ENCODE data around the gene ARL15. TPM values are rescaled to one million over a fixed set of nuclear protein-coding genes. Genes with fewer than 3 reads are reported as not detected.

ARL15 gene
- total and polyA plus RNA-seq, 5 donors, result 14.2 to 30.3 (median 24.8) TPM

- WGBS, result 97% methylated on average over 1 of the region's 1 CpG
- Histone ChIP-seq H3K4me3 (ENCODE audit: low read length) (no peak overlapping the region), H3K9me3 (ENCODE audit: control insufficient read depth, low read length) (no peaks in the 10 kb centered on the region), H3K27ac (ENCODE audit: low read length) (no peak overlapping the region), H3K4me1 (ENCODE audit: control insufficient read depth, insufficient read depth, low read length) (no peaks in the 10 kb centered on the region), H3K27me3 (ENCODE audit: control insufficient read depth, insufficient read depth) (no peaks in the 10 kb centered on the region)
- intact Hi-C loops (cut with DNase I), result no loop called here
- no peak for DNase-seq
- no peak for ATAC-seq
These were observed 104.5 kb downstream of the ARL15 start for GRCh38 chr5:54205918-54206317.

GRCh38 chr5:54205453-54205852, 104.9 kb downstream of the ARL15 start:
- no peak overlapping the region for H3K27ac ChIP-seq (ENCODE audit: low read length)
- H3K4me3 ChIP-seq (ENCODE audit: low read length), result no peak overlapping the region
- no peaks in the 10 kb centered on the region for H3K4me1 ChIP-seq (ENCODE audit: control insufficient read depth, insufficient read depth, low read length)
- H3K9me3 ChIP-seq (ENCODE audit: control insufficient read depth, low read length), result no peaks in the 10 kb centered on the region
- intact Hi-C loops (cut with DNase I), result no loop called here
- no peak for ATAC-seq
- DNase-seq, result no peak
- no peaks in the 10 kb centered on the region for H3K27me3 ChIP-seq (ENCODE audit: control insufficient read depth, insufficient read depth)
- 80% methylated on average over 4 of the region's 4 CpGs for WGBS

GRCh38 chr5:54197018-54197417, 113.4 kb downstream of the ARL15 start:
- DNase-seq (no peak), ATAC-seq (no peak)
- no peak overlapping the region for H3K27ac ChIP-seq (ENCODE audit: low read length)
- H3K9me3 ChIP-seq (ENCODE audit: control insufficient read depth, low read length), result no peaks in the 10 kb centered on the region
- intact Hi-C loops (cut with DNase I), result no loop called here
- H3K4me1 ChIP-seq (ENCODE audit: control insufficient read depth, insufficient read depth, low read length), result peaks cover 2% of the 10 kb centered on the region
- no peaks in the 10 kb centered on the region for H3K27me3 ChIP-seq (ENCODE audit: control insufficient read depth, insufficient read depth)
- no peak overlapping the region for H3K4me3 ChIP-seq (ENCODE audit: low read length)

- H3K27ac ChIP-seq (ENCODE audit: low read length), result no peak overlapping the region
- DNase-seq (no peak), ATAC-seq (no peak)
- no peaks in the 10 kb centered on the region for H3K9me3 ChIP-seq (ENCODE audit: control insufficient read depth, low read length)
- H3K4me3 ChIP-seq (ENCODE audit: low read length), result no peak overlapping the region
- no peaks in the 10 kb centered on the region for H3K27me3 ChIP-seq (ENCODE audit: control insufficient read depth, insufficient read depth)
- intact Hi-C loops (cut with DNase I), result no loop called here
- H3K4me1 ChIP-seq (ENCODE audit: control insufficient read depth, insufficient read depth, low read length), result peaks cover 2% of the 10 kb centered on the region
These were observed 114.7 kb downstream of the ARL15 start for GRCh38 chr5:54195701-54196100.

- no peak overlapping the region for H3K27ac ChIP-seq (ENCODE audit: low read length)
- H3K9me3 ChIP-seq (ENCODE audit: control insufficient read depth, low read length), result no peaks in the 10 kb centered on the region
- no peak for DNase-seq
- WGBS, result 63% methylated on average over 2 of the region's 2 CpGs
- peaks cover 2% of the 10 kb centered on the region for H3K4me1 ChIP-seq (ENCODE audit: control insufficient read depth, insufficient read depth, low read length)
- ATAC-seq, result peak in 1 of 2 donors; percentile 48
- intact Hi-C loops (cut with DNase I), result no loop called here
- no peak overlapping the region for H3K4me3 ChIP-seq (ENCODE audit: low read length)
- no peaks in the 10 kb centered on the region for H3K27me3 ChIP-seq (ENCODE audit: control insufficient read depth, insufficient read depth)
These were observed 116.1 kb downstream of the ARL15 start for GRCh38 chr5:54194318-54194717.

- Histone ChIP-seq H3K9me3 (ENCODE audit: control insufficient read depth, low read length) (no peaks in the 10 kb centered on the region), H3K27me3 (ENCODE audit: control insufficient read depth, insufficient read depth) (no peaks in the 10 kb centered on the region), H3K27ac (ENCODE audit: low read length) (no peak overlapping the region), H3K4me1 (ENCODE audit: control insufficient read depth, insufficient read depth, low read length) (no peaks in the 10 kb centered on the region), H3K4me3 (ENCODE audit: low read length) (no peak overlapping the region)
- intact Hi-C loops (cut with DNase I), result no loop called here
- ATAC-seq (no peak), DNase-seq (no peak)
These were observed 122.7 kb downstream of the ARL15 start for GRCh38 chr5:54187694-54188093.

- peak in 2 of 3 donors; percentile 11 to 59 for DNase-seq
- Histone ChIP-seq H3K27ac (ENCODE audit: low read length) (no peak overlapping the region), H3K27me3 (ENCODE audit: control insufficient read depth, insufficient read depth) (no peaks in the 10 kb centered on the region), H3K4me1 (ENCODE audit: control insufficient read depth, insufficient read depth, low read length) (no peaks in the 10 kb centered on the region), H3K9me3 (ENCODE audit: control insufficient read depth, low read length) (no peaks in the 10 kb centered on the region), H3K4me3 (ENCODE audit: low read length) (no peak overlapping the region)
- no peak for ATAC-seq
- intact Hi-C loops (cut with DNase I), result no loop called here
- 82% methylated on average over 2 of the region's 2 CpGs for WGBS
These were observed 123.4 kb downstream of the ARL15 start for GRCh38 chr5:54186912-54187445.

GRCh38 chr5:54186108-54186507, 124.3 kb downstream of the ARL15 start:
- Histone ChIP-seq H3K4me3 (ENCODE audit: low read length) (no peak overlapping the region), H3K4me1 (ENCODE audit: control insufficient read depth, insufficient read depth, low read length) (no peaks in the 10 kb centered on the region), H3K27ac (ENCODE audit: low read length) (no peak overlapping the region), H3K27me3 (ENCODE audit: control insufficient read depth, insufficient read depth) (no peaks in the 10 kb centered on the region), H3K9me3 (ENCODE audit: control insufficient read depth, low read length) (no peaks in the 10 kb centered on the region)
- ATAC-seq, result no peak
- WGBS, result 70% methylated on average over 8 of the region's 8 CpGs
- peak in 1 of 3 donors; percentile 10 for DNase-seq
- intact Hi-C loops (cut with DNase I), result no loop called here

- H3K4me1 ChIP-seq (ENCODE audit: control insufficient read depth, insufficient read depth, low read length), result no peaks in the 10 kb centered on the region
- no peak overlapping the region for H3K4me3 ChIP-seq (ENCODE audit: low read length)
- intact Hi-C loops (cut with DNase I), result no loop called here
- DNase-seq, result no peak
- no peak overlapping the region for H3K27ac ChIP-seq (ENCODE audit: low read length)
- no peaks in the 10 kb centered on the region for H3K9me3 ChIP-seq (ENCODE audit: control insufficient read depth, low read length)
- WGBS, result 62% methylated on average over 2 of the region's 2 CpGs
- no peaks in the 10 kb centered on the region for H3K27me3 ChIP-seq (ENCODE audit: control insufficient read depth, insufficient read depth)
- ATAC-seq, result no peak
These were observed 125.6 kb downstream of the ARL15 start for GRCh38 chr5:54184806-54185205.

GRCh38 chr5:54180630-54181031, 129.7 kb downstream of the ARL15 start:
- no peaks in the 10 kb centered on the region for H3K9me3 ChIP-seq (ENCODE audit: control insufficient read depth, low read length)
- H3K4me3 ChIP-seq (ENCODE audit: low read length), result no peak overlapping the region
- peaks cover 4% of the 10 kb centered on the region for H3K4me1 ChIP-seq (ENCODE audit: control insufficient read depth, insufficient read depth, low read length)
- no peak for ATAC-seq
- 79% methylated on average over 7 of the region's 7 CpGs for WGBS
- intact Hi-C loops (cut with DNase I), result no loop called here
- H3K27me3 ChIP-seq (ENCODE audit: control insufficient read depth, insufficient read depth), result no peaks in the 10 kb centered on the region
- no peak overlapping the region for H3K27ac ChIP-seq (ENCODE audit: low read length)
- DNase-seq, result no peak

- Histone ChIP-seq H3K9me3 (ENCODE audit: control insufficient read depth, low read length) (no peaks in the 10 kb centered on the region), H3K27me3 (ENCODE audit: control insufficient read depth, insufficient read depth) (no peaks in the 10 kb centered on the region), H3K4me1 (ENCODE audit: control insufficient read depth, insufficient read depth, low read length) (peaks cover 4% of the 10 kb centered on the region), H3K4me3 (ENCODE audit: low read length) (no peak overlapping the region), H3K27ac (ENCODE audit: low read length) (no peak overlapping the region)
- WGBS, result 52% methylated on average over 4 of the region's 4 CpGs
- intact Hi-C loops (cut with DNase I), result no loop called here
- DNase-seq (no peak), ATAC-seq (no peak)
These were observed 131.4 kb downstream of the ARL15 start for GRCh38 chr5:54178991-54179390.

- Histone ChIP-seq H3K4me3 (ENCODE audit: low read length) (no peak overlapping the region), H3K27me3 (ENCODE audit: control insufficient read depth, insufficient read depth) (no peaks in the 10 kb centered on the region), H3K9me3 (ENCODE audit: control insufficient read depth, low read length) (no peaks in the 10 kb centered on the region), H3K27ac (ENCODE audit: low read length) (no peak overlapping the region), H3K4me1 (ENCODE audit: control insufficient read depth, insufficient read depth, low read length) (peaks cover 4% of the 10 kb centered on the region)
- intact Hi-C loops (cut with DNase I), result no loop called here
- 77% methylated on average over 5 of the region's 5 CpGs for WGBS
- DNase-seq (no peak), ATAC-seq (no peak)
These were observed 132.2 kb downstream of the ARL15 start for GRCh38 chr5:54178207-54178606.
